Nephron (organoid): ENCODE measurements around the gene SRPK3.
"Not testable (repeated sequence)": the region's sequence is repeated elsewhere in the genome, so short reads cannot be mapped to it uniquely, and the experiment has no call there.

ENCODE experiments used
- H3K27ac Mint-ChIP-seq, 3 experiments: 2 replicates each; pipeline ENCODE4 v1.8.0; 2020; ENCODE audit warnings: mixed read lengths in 3 of 3, mild to moderate bottlenecking in 2 of 3, moderate library complexity in 1 of 3
- H3K27me3 Mint-ChIP-seq: 2 replicates; pipeline ENCODE4 v1.8.0; 2021; ENCODE audit warnings: low read depth, mild to moderate bottlenecking, moderate library complexity, mixed read lengths
- H3K36me3 Mint-ChIP-seq: 2 replicates; pipeline ENCODE4 v1.8.0; 2020; ENCODE audit warnings: low read depth, mixed read lengths
- H3K4me1 Mint-ChIP-seq: 2 replicates; pipeline ENCODE4 v1.8.0; 2020; ENCODE audit warnings: mixed read lengths
- H3K4me3 Mint-ChIP-seq, 3 experiments: 2 replicates each; pipeline ENCODE4 v1.8.0; 2020; ENCODE audit warnings: mild to moderate bottlenecking in 3 of 3, mixed read lengths in 3 of 3, moderate library complexity in 2 of 3
- H3K9me3 Mint-ChIP-seq: 2 replicates; pipeline ENCODE4 v1.8.0; 2020; ENCODE audit warnings: mixed read lengths
- TF ChIP-seq, protein P1 (sequence below), 3 experiments: fragments of 200-600 bp; sonication (generic); IDR thresholded peaks; one replicate each; pipeline ENCODE4 v1.5.0; 2021; ENCODE audit warnings: antibody characterized with exemption in 3 of 3; ENCODE audit not compliant: unreplicated experiment in 3 of 3

SRPK3 gene

DNA sequence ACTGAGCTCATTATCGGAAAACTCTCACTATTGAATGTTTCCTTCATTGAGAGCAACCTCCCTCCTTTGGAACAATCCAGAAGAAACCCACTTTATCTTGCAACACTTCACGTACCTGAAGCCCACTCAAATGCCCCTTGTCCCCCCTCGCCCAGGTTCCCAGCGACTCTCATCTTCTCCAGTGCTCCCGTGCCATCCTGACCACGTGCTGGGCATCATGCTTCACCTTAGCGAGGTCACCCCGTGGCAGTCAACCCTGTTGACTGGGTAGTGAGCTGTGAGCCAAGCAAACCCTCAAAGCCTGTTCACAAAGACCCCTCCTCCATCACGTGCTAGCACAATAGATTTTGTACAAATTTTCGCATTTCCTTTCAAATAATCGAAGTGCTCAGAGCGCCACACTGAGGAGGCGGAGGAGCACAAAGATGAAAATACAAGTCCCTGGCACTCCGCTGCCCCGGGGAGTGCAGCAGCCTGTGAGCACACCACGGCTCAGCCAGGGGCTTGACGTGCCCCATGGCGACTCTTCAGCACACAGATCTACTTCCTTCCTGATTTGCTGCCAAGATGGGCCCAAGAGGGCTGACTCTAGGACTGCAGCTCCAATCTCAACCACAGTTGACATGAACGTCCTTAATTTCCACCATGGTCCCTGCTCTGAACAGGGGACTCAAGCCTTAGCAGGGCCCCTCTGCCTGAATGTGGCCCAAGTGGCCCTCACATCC lies 33.9 kb downstream of the SRPK3 start:
- Mint-ChIP-seq H3K27ac (no peak overlapping the region), H3K27me3 (peaks cover 3% of the 10 kb centered on the region)

DNA sequence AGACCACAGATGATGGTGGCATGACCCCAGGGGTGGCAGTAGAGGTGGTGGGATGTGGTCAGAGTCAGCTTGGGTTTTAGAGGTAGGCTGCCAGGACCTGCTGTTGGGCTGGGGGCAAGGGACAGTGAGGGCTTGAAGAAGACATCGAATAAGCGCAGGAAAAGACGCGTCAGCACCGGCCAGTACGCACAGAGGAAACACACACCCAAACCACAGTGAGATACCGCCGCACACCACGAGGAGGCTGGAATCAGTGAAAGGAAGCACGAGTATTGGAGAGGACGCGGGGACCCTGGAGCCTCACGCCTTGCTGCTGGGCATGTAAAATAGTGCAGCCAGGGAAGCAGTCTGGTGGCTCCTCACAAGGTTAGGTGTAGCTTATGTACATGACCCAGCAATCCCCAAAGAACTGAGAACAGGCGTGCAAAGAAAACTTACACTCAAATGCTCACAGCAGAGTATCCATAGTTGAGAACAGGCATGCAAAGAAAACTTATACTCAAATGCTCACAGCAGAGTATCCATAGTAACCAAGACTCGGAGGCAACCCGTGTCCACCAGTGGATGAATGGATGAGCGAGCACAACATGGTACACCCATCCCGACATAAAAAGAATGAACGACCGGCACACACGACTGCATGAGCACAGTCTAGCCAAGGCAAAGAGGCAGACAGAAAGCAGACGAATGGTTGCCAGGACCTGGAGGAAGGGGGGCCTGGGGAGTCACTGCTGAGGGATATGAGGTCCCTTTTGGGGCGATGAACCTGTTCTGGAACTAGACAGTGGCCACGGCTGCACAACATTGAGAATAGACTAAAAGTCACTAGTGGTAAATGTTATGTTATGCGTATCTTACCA lies 36.2 kb downstream of the SRPK3 start:
- H3K36me3 Mint-ChIP-seq: no peaks in the 10 kb centered on the region
- peaks cover 7% of the 10 kb centered on the region for H3K4me1 Mint-ChIP-seq
- peak overlapping the region; percentile 54 to 77 (median 63) for H3K4me3 Mint-ChIP-seq
- peaks cover 18% of the 10 kb centered on the region for H3K9me3 Mint-ChIP-seq
- peak overlapping the region; percentile 38 to 68 (median 68) for H3K27ac Mint-ChIP-seq
- TF ChIP-seq, protein P1, sequence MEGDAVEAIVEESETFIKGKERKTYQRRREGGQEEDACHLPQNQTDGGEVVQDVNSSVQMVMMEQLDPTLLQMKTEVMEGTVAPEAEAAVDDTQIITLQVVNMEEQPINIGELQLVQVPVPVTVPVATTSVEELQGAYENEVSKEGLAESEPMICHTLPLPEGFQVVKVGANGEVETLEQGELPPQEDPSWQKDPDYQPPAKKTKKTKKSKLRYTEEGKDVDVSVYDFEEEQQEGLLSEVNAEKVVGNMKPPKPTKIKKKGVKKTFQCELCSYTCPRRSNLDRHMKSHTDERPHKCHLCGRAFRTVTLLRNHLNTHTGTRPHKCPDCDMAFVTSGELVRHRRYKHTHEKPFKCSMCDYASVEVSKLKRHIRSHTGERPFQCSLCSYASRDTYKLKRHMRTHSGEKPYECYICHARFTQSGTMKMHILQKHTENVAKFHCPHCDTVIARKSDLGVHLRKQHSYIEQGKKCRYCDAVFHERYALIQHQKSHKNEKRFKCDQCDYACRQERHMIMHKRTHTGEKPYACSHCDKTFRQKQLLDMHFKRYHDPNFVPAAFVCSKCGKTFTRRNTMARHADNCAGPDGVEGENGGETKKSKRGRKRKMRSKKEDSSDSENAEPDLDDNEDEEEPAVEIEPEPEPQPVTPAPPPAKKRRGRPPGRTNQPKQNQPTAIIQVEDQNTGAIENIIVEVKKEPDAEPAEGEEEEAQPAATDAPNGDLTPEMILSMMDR (IDR thresholded peaks at IDR 0.05; ENCODE audit: unreplicated experiment in 3 of 3): no peak
- H3K27me3 Mint-ChIP-seq: peaks cover 3% of the 10 kb centered on the region

More for the DNA sequence above, 33.9 kb downstream of the SRPK3 start:
- TF ChIP-seq, protein P1 (IDR thresholded peaks at IDR 0.05; ENCODE audit: unreplicated experiment in 3 of 3): no peak
- H3K36me3 Mint-ChIP-seq: no peaks in the 10 kb centered on the region
- H3K4me3 Mint-ChIP-seq: no peak overlapping the region
- peaks cover 7% of the 10 kb centered on the region for H3K4me1 Mint-ChIP-seq
- H3K9me3 Mint-ChIP-seq: peaks cover 24% of the 10 kb centered on the region

DNA sequence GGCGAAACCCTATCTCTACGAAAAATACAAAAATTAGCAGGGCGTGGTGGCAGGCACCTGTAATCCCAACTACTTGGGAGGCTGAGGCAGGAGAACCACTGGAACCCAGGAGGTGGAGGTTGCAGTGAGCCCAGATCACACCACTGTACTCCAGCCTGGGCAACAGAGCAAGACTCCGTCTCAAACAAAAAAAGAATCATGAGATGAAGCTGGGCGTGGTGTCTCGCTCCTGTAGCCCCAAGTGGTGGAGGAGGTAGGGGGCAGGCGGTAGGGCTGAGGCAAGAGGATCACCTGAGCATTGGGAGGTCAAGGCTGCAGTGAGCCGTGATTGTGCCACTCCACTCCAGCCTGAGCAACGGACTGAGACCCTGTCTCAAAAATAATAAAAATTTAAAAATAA lies 37.2 kb downstream of the SRPK3 start:
- peak overlapping the region in 1 of 3 experiments; percentile 69 for H3K4me3 Mint-ChIP-seq
- not testable (repeated sequence) for H3K27ac Mint-ChIP-seq

DNA sequence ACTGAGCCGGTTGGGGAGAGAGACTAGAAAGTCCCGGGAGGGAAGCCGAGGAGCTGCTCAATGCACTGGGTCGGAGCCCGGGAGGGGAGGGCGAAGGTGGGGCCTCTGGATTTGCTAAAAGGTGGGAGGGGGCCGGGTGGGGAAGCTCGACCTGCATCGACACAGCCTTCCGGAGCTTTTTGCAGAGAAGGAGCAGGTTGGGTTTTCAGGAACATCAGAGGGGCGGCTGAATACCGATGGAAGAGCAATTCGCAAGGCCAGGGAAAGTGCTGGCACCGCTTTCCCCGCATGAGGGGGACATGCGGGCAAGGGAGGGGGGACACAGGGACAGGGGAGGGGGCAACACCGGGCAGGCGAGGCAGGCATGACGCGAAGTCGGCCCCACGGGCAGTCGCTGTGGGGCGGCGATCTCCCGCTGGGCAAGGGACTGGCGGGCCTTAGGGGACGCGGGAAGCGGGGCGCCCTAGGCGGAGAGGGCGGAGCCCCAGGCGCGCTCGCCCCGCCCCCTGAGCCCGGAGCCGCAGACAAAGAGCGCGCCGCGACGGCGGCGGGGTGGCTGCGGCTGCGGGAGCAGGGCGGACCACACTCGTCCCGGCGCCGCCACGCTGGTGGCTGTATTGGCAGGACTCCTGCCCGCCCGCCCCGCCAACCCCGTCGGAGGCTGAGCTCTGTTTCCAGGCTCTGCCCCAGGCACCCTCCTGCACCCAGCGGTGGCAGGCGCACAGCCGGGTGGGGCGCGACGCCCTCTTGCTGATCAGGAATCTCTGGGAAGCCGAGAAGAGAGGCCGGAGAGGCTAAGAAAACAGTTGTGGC lies 37.9 kb downstream of the SRPK3 start:
- TF ChIP-seq, protein P1 (IDR thresholded peaks at IDR 0.05; ENCODE audit: unreplicated experiment in 3 of 3): no peak
- Mint-ChIP-seq H3K4me1 (peaks cover 7% of the 10 kb centered on the region), H3K9me3 (peaks cover 18% of the 10 kb centered on the region), H3K36me3 (no peaks in the 10 kb centered on the region), H3K27me3 (peaks cover 5% of the 10 kb centered on the region), H3K27ac (peak overlapping the region in 2 of 3 experiments; percentile 54 to 68), H3K4me3 (peak overlapping the region; percentile 67 to 75 (median 74))

More for the DNA sequence above, 37.2 kb downstream of the SRPK3 start:
- not testable (repeated sequence) for H3K4me1 Mint-ChIP-seq, H3K27me3 Mint-ChIP-seq, H3K36me3 Mint-ChIP-seq
- peaks cover 18% of the 10 kb centered on the region for H3K9me3 Mint-ChIP-seq

DNA sequence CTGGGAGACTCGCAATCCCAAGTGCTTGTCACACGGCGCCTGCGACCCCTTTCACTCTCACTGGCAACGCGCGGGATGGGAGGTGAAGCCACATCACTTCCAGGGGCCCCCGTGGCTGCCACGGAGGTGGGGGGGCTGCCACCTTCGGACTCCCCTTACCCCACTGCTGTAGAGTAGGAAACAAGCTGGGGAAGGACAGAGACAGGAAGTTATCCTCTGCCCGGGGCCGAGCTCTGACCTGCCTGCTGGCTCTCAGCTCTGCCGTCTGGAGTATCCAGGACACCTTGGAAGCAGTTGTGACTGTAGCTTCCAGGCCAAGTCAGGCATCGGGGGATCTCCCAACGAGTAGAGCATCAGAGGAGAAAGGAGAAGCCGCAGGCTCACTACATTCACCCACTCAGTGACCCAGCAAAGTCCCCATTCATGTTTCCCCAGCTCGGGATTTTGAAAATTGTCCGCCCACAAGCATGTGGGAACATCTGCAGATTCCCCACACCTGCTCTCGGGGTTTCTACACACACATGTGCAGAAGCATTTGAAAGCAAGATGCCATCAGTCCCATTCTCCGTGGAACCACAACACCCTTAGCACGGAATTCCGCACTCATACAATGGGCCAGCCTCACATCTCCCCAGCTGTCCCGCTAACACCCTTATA lies 38.7 kb downstream of the SRPK3 start:
- Mint-ChIP-seq H3K36me3 (no peaks in the 10 kb centered on the region), H3K9me3 (peaks cover 18% of the 10 kb centered on the region)
- TF ChIP-seq, protein P1 (IDR thresholded peaks at IDR 0.05; ENCODE audit: unreplicated experiment in 3 of 3): no peak

More for the DNA sequence above, 38.7 kb downstream of the SRPK3 start:
- H3K4me1 Mint-ChIP-seq: peaks cover 7% of the 10 kb centered on the region
- H3K4me3 Mint-ChIP-seq: peak overlapping the region; percentile 67 to 75 (median 74)
- H3K27me3 Mint-ChIP-seq: peaks cover 9% of the 10 kb centered on the region
- peak overlapping the region; percentile 54 to 68 (median 59) for H3K27ac Mint-ChIP-seq
